ENCODE results near the gene ABL1.

The ABL1 gene

GRCh38 chr9:130844044-130844451 is 9.0 kb downstream of the ABL1 start:
- ChIA-PET POLR2A (no interaction called here), CTCF (interaction anchor here (0.7 to 7.4 kb wide), 2 partner anchors 21 to 75 kb away, joined by 4 to 57 read pairs; no protein-coding TSS in a partner anchor)
- Histone ChIP-seq H3K4me3 (ENCODE audit: low read depth, low read length) (no peak overlapping the region), H3K4me1 (ENCODE audit: control insufficient read depth, insufficient read depth, low read length) (no peaks in the 10 kb centered on the region; the same call in 1 of the 2 replicates), H3K9me3 (ENCODE audit: control insufficient read depth, insufficient read depth, low read depth, low read length) (no peaks in the 10 kb centered on the region), H3K27ac (ENCODE audit: extremely low read depth, low read depth, low read length) (no peak overlapping the region), H3K36me3 (ENCODE audit: control insufficient read depth in 2 of 2, insufficient read depth in 1 of 2, low read length in 2 of 2) (no peaks in the 10 kb centered on the region)
- TF ChIP-seq ZNF341 (tag by site-specific recombination; IDR thresholded peaks at IDR 0.05; ENCODE audit: low read depth) (peak; percentile 82), KLF1 (tag by site-specific recombination; IDR thresholded peaks at IDR 0.05) (peak; percentile 58), ZBTB26 (tag by site-specific recombination; optimal IDR thresholded peaks at IDR 0.05) (no peak)
- TF ChIP-seq, protein P1, sequence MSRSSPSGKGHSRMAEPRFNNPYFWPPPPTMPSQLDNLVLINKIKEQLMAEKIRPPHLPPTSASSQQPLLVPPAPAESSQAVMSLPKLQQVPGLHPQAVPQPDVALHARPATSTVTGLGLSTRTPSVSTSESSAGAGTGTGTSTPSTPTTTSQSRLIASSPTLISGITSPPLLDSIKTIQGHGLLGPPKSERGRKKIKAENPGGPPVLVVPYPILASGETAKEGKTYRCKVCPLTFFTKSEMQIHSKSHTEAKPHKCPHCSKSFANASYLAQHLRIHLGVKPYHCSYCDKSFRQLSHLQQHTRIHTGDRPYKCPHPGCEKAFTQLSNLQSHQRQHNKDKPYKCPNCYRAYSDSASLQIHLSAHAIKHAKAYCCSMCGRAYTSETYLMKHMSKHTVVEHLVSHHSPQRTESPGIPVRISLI (tag by site-specific recombination; IDR thresholded peaks at IDR 0.05) = no peak

DNA sequence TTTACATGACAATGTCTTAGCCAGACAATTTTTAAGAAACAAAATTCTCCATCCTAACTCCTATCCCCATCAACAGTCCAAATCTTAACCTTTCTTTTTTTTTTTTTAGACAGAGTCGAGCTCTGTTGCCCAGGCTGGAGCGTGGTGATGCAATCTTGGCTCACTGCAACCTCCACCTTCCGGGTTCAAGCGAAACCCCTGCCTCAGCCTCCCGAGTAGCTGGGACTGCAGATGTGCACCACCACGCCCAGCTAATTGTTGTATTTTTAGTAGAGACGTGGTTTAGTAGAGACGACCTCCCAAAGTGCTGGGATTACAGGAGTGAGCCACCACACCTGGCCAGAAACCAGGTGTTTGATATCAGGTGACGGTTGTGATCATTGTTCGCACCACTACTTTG is 10.2 kb downstream of the ABL1 start:
- ChIA-PET CTCF (interaction anchor here (0.8 to 3.0 kb wide), 12 partner anchors 9 to 153 kb away, joined by 3 to 24 read pairs (median 6); partner anchors contain the start of gene ABL1), POLR2A (interaction anchor here (1.5 kb wide), 1 partner anchor 13 kb away, joined by 5 read pairs; no protein-coding TSS in a partner anchor)
- Histone ChIP-seq H3K9me3 (ENCODE audit: control insufficient read depth, insufficient read depth, low read depth, low read length) (no peaks in the 10 kb centered on the region), H3K36me3 (ENCODE audit: control insufficient read depth in 2 of 2, insufficient read depth in 1 of 2, low read length in 2 of 2) (no peaks in the 10 kb centered on the region), H3K27ac (ENCODE audit: extremely low read depth, low read depth, low read length) (no peak overlapping the region), H3K4me3 (ENCODE audit: low read depth, low read length) (no peak overlapping the region), H3K4me1 (ENCODE audit: control insufficient read depth, insufficient read depth, low read length) (no peaks in the 10 kb centered on the region; the same call in 1 of the 2 replicates)
- TF ChIP-seq GLI4 (tag by site-specific recombination; IDR thresholded peaks at IDR 0.05) (no peak), GLIS1 (tag by site-specific recombination; IDR thresholded peaks at IDR 0.05) (peak; percentile 14; the same call in 1 of the 2 replicates), ZNF354C (tag by site-specific recombination; IDR thresholded peaks at IDR 0.05; ENCODE audit: borderline replicate concordance, low read depth) (no peak), ZEB2 (tag by site-specific recombination; IDR thresholded peaks at IDR 0.05) (0 out of 2 replicates have a peak, but pooled peaks have one; percentile 48), ZNF10 (tag by site-specific recombination; IDR thresholded peaks at IDR 0.05) (peak; percentile 89), ZNF560 (tag by site-specific recombination; IDR thresholded peaks at IDR 0.05; ENCODE audit: borderline replicate concordance) (no peak), MYNN (tag by site-specific recombination; IDR thresholded peaks at IDR 0.05; ENCODE audit: borderline replicate concordance) (peak; percentile 88), ZBTB8A (tag by site-specific recombination; IDR thresholded peaks at IDR 0.05) (no peak), ZNF121 (tag by site-specific recombination; IDR thresholded peaks at IDR 0.05) (peak; percentile 59)
- TF ChIP-seq, protein P2, sequence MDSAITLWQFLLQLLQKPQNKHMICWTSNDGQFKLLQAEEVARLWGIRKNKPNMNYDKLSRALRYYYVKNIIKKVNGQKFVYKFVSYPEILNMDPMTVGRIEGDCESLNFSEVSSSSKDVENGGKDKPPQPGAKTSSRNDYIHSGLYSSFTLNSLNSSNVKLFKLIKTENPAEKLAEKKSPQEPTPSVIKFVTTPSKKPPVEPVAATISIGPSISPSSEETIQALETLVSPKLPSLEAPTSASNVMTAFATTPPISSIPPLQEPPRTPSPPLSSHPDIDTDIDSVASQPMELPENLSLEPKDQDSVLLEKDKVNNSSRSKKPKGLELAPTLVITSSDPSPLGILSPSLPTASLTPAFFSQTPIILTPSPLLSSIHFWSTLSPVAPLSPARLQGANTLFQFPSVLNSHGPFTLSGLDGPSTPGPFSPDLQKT (IDR thresholded peaks at IDR 0.05; ENCODE audit: borderline replicate concordance, low read depth, low read length) = no peak

DNA sequence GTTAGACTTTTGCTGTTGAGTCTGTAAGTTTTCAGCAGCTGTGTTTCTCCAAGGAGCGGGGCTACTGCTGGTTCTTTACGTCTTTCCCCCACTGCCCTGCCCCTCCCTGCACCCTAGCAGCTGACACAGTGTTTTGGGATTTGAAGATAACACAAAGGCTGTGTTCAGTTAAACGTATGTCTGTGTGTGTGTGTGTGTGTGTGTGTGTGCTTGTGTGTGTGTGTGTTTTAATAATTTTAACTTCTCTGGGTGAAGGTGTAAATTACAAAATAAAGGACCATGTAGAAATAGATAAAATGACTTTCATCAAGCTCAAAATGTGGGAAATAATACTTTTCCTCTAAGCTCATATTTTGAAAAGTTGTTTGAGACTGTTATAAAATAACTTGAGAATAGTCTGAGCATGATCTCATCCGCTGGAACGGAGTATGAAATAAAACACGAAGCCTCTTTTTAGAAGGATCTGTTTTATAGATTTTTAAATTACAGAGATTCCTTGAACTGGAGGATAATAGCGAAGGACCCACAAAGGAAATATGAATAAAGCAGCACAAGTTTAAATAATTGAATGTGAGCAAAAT is 10.9 kb downstream of the ABL1 start:
- Histone ChIP-seq H3K9me3 (ENCODE audit: control insufficient read depth, insufficient read depth, low read depth, low read length) (no peaks in the 10 kb centered on the region), H3K4me1 (ENCODE audit: control insufficient read depth, insufficient read depth, low read length) (no peaks in the 10 kb centered on the region; the same call in 1 of the 2 replicates), H3K27ac (ENCODE audit: extremely low read depth, low read depth, low read length) (no peak overlapping the region), H3K36me3 (ENCODE audit: control insufficient read depth in 2 of 2, insufficient read depth in 1 of 2, low read length in 2 of 2) (no peaks in the 10 kb centered on the region), H3K4me3 (ENCODE audit: low read depth, low read length) (peak overlapping the region; percentile 14)
- ChIA-PET POLR2A (interaction anchor here (0.6 to 1.9 kb wide), 4 partner anchors 11 to 833 kb away, joined by 3 to 6 read pairs (median 5); no protein-coding TSS in a partner anchor), CTCF (interaction anchor here (0.8 to 3.0 kb wide), 18 partner anchors 8 to 201 kb away, joined by 3 to 24 read pairs (median 4); partner anchors contain the start of gene ABL1)
- TF ChIP-seq ZFP37 (tag by site-specific recombination; IDR thresholded peaks at IDR 0.05) = peak; percentile 91
- TF ChIP-seq MYNN (tag by site-specific recombination; IDR thresholded peaks at IDR 0.05; ENCODE audit: borderline replicate concordance) = peak; percentile 99
- TF ChIP-seq ZNF664 (tag by site-specific recombination; IDR thresholded peaks at IDR 0.05) = peak; percentile 91
- TF ChIP-seq, protein P3, sequence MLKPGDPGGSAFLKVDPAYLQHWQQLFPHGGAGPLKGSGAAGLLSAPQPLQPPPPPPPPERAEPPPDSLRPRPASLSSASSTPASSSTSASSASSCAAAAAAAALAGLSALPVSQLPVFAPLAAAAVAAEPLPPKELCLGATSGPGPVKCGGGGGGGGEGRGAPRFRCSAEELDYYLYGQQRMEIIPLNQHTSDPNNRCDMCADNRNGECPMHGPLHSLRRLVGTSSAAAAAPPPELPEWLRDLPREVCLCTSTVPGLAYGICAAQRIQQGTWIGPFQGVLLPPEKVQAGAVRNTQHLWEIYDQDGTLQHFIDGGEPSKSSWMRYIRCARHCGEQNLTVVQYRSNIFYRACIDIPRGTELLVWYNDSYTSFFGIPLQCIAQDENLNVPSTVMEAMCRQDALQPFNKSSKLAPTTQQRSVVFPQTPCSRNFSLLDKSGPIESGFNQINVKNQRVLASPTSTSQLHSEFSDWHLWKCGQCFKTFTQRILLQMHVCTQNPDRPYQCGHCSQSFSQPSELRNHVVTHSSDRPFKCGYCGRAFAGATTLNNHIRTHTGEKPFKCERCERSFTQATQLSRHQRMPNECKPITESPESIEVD (tag by site-specific recombination; IDR thresholded peaks at IDR 0.05) = peak; percentile 98
- TF ChIP-seq ZNF704 (tag by site-specific recombination; IDR thresholded peaks at IDR 0.05) = no peak
- TF ChIP-seq WT1 (tag by site-specific recombination; IDR thresholded peaks at IDR 0.05) = peak; percentile 61; the same call in 1 of the 2 replicates
- peak; percentile 61; the same call in 1 of the 2 replicates for TF ChIP-seq BCL11B (tag by site-specific recombination; IDR thresholded peaks at IDR 0.05; ENCODE audit: low read depth)
- TF ChIP-seq ZNF2 (tag by site-specific recombination; IDR thresholded peaks at IDR 0.05) = peak; percentile 60
- TF ChIP-seq ZXDB (tag by site-specific recombination; IDR thresholded peaks at IDR 0.05) = peak; percentile 76
- no peak for TF ChIP-seq HOXC10 (CRISPR knock-in tag; IDR thresholded peaks at IDR 0.05)

Measured in HEK293 (cell line).